C4-2B (cell line): ENCODE measurements around the gene ABCF2.

Source experiments
- ZFX ChIP-seq: fragments of 450-650 bp; IDR thresholded peaks from 2 replicates; pipeline ENCODE4 v1.6.1; 2017
- TF ChIP-seq, protein P1 (sequence below): fragments of 450-650 bp; conservative IDR thresholded peaks from 2 replicates; pipeline ENCODE4 v1.5.1; 2017; ENCODE audit warnings: mild to moderate bottlenecking

- TF ChIP-seq, protein P1, sequence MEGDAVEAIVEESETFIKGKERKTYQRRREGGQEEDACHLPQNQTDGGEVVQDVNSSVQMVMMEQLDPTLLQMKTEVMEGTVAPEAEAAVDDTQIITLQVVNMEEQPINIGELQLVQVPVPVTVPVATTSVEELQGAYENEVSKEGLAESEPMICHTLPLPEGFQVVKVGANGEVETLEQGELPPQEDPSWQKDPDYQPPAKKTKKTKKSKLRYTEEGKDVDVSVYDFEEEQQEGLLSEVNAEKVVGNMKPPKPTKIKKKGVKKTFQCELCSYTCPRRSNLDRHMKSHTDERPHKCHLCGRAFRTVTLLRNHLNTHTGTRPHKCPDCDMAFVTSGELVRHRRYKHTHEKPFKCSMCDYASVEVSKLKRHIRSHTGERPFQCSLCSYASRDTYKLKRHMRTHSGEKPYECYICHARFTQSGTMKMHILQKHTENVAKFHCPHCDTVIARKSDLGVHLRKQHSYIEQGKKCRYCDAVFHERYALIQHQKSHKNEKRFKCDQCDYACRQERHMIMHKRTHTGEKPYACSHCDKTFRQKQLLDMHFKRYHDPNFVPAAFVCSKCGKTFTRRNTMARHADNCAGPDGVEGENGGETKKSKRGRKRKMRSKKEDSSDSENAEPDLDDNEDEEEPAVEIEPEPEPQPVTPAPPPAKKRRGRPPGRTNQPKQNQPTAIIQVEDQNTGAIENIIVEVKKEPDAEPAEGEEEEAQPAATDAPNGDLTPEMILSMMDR = no peak
- TF ChIP-seq ZFX = no peak
Observed at GRCh38 chr7:151237244-151238189, 10.5 kb upstream of the ABCF2 start.
